ENCODE data around the gene MTOR.

The MTOR gene

GRCh38 chr1:11158291-11158690 lies 104.1 kb downstream of the MTOR start:
- POLR2A ChIA-PET (ENCODE audit: low non-redundant PET) = no interaction called here
- H3K27ac ChIP-seq = no peak overlapping the region
- CTCF ChIA-PET = interaction anchor here (0.6 to 1.0 kb wide), 4 partner anchors 20 to 398 kb away, joined by 3 read pairs; partner anchors contain the start of gene SRM

GRCh38 chr1:11157867-11158266 lies 104.5 kb downstream of the MTOR start:
- no peak for DNase-seq (ENCODE audit: low spot score)

More at GRCh38 chr1:11158291-11158690, 104.1 kb downstream of the MTOR start:
- no peak for DNase-seq (ENCODE audit: low spot score)
- no peak for TF ChIP-seq CTCF (conservative IDR thresholded peaks at IDR 0.05; ENCODE audit: low read depth)

DNA sequence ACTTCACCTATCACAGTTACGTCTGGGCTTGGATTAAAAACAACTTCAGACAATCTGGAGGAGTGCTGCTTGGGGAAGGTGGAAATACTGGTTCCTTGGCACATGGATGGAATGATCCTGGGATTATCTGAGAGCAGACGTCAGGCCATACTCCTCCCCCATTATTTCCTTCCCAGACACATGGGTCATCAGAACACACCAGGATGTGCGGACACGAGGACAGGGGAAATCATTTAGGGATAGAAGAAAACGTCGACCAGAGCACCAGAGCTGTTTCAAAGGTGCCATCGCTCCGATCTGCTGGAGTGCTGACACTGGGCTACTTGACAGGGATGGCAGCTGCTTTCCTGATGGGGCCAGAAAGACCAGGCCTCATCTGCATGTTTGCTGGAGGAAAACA lies 105.0 kb downstream of the MTOR start:
- ChIA-PET POLR2A (ENCODE audit: low non-redundant PET) (no interaction called here), CTCF (interaction anchor here (1.0 kb wide), 1 partner anchor 21 kb away, joined by 3 read pairs; no protein-coding TSS in a partner anchor)
- no peak for TF ChIP-seq CTCF (conservative IDR thresholded peaks at IDR 0.05; ENCODE audit: low read depth)
- H3K27ac ChIP-seq = peak overlapping the region; percentile 60
- DNase-seq (ENCODE audit: low spot score) = no peak

More at GRCh38 chr1:11157867-11158266, 104.5 kb downstream of the MTOR start:
- H3K27ac ChIP-seq = peak overlapping the region; percentile 60; the same call in 1 of the 2 replicates
- POLR2A ChIA-PET (ENCODE audit: low non-redundant PET) = no interaction called here
- TF ChIP-seq CTCF (conservative IDR thresholded peaks at IDR 0.05; ENCODE audit: low read depth) = no peak
- CTCF ChIA-PET = interaction anchor here (1.0 kb wide), 2 partner anchors 20 to 98 kb away, joined by 3 read pairs; partner anchors contain the start of gene SRM

- DNase-seq (ENCODE audit: low spot score) = no peak
- ChIA-PET CTCF (no interaction called here), POLR2A (ENCODE audit: low non-redundant PET) (no interaction called here)
- TF ChIP-seq CTCF (conservative IDR thresholded peaks at IDR 0.05; ENCODE audit: low read depth) = no peak
- peak overlapping the region; percentile 60 for H3K27ac ChIP-seq
These were observed 105.4 kb downstream of the MTOR start for GRCh38 chr1:11156963-11157362.

DNA sequence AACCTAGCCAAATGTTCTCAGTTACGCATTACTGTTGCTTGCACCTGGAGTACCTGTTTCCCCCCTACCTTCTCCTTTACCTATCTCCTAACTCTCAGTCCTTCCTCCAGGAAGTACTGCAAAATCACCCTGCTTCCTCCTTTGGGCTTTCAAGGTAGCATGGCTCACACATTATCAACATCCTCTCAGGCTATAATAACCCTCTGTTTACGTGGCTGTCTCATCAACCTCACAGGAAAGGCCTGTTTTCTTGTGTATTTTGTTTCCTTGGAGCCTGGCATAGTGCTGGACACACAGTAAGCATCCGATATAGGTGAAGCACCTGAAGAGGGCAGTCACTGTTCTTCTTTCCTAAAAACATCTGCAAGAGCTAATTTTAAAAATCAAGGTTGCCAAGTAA lies 105.9 kb downstream of the MTOR start:
- DNase-seq (ENCODE audit: low spot score) = no peak
- TF ChIP-seq CTCF (conservative IDR thresholded peaks at IDR 0.05; ENCODE audit: low read depth) = no peak
- ChIA-PET POLR2A (ENCODE audit: low non-redundant PET) (no interaction called here), CTCF (no interaction called here)
- no peak overlapping the region for H3K27ac ChIP-seq

- DNase-seq (ENCODE audit: low spot score) = no peak
- CTCF ChIA-PET = interaction anchor here (0.6 kb wide), 1 partner anchor 440 kb away, joined by 3 read pairs; no protein-coding TSS in a partner anchor
- TF ChIP-seq CTCF (conservative IDR thresholded peaks at IDR 0.05; ENCODE audit: low read depth) = no peak
- no peak overlapping the region for H3K27ac ChIP-seq
- POLR2A ChIA-PET (ENCODE audit: low non-redundant PET) = no interaction called here
These were observed 109.2 kb downstream of the MTOR start for GRCh38 chr1:11153184-11153583.

All from RWPE1 (cell line).